Neural cell (in vitro differentiated cells): Measurements from ENCODE around the gene DENND10. TPM values are rescaled to one million over a fixed set of nuclear protein-coding genes. Genes with fewer than 3 reads are reported as not detected.
"Not testable (repeated sequence)": the region's sequence is repeated elsewhere in the genome, so short reads cannot be mapped to it uniquely, and the experiment has no call there.

Experiments used
- H2AFZ ChIP-seq: fragments of 200-600, 300-800 bp; sonication (generic), shearing (Covaris generic); 2 replicates; pipeline ENCODE4 v1.6.0; 2014; ENCODE audit warnings: low read depth, mild to moderate bottlenecking, antibody characterized with exemption, low read length, moderate library complexity
- H3F3A ChIP-seq: fragments of 200-600 bp; shearing (Covaris generic); 2 replicates; pipeline ENCODE4 v1.6.1; 2016; ENCODE audit warnings: mild to moderate bottlenecking, moderate library complexity, mixed read lengths, antibody characterized with exemption, low read length; ENCODE audit not compliant: insufficient read depth, poor library complexity, severe bottlenecking
- H3K27ac ChIP-seq: fragments of 200-600, 300-800 bp; sonication (generic), shearing (Covaris generic); 2 replicates; pipeline ENCODE4 v1.5.1; 2014; ENCODE audit warnings: mild to moderate bottlenecking, low read length, moderate library complexity
- H3K27me3 ChIP-seq: fragments of 300-800, 200-600 bp; sonication (generic), shearing (Covaris generic); 2 replicates; pipeline ENCODE4 v1.6.0; 2014; ENCODE audit warnings: mild to moderate bottlenecking, low read depth, low read length, moderate library complexity; ENCODE audit not compliant: insufficient read depth
- H3K36me3 ChIP-seq: fragments of 300-800, 200-600 bp; sonication (generic), shearing (Covaris generic); 2 replicates; pipeline ENCODE4 v1.5.1; 2014; ENCODE audit warnings: mild to moderate bottlenecking, antibody characterized with exemption, low read length, moderate library complexity; ENCODE audit not compliant: insufficient read depth
- H3K4me2 ChIP-seq: fragments of 300-800, 200-600 bp; sonication (generic), shearing (Covaris generic); 2 replicates; pipeline ENCODE4 v1.6.0; 2014; ENCODE audit warnings: mild to moderate bottlenecking, low read length
- H3K4me3 ChIP-seq: fragments of 300-800, 200-600 bp; sonication (generic), shearing (Covaris generic); 2 replicates; pipeline ENCODE4 v1.5.1; 2014; ENCODE audit warnings: mild to moderate bottlenecking, low read length, moderate library complexity
- H3K79me2 ChIP-seq: fragments of 200-600 bp; shearing (Covaris generic); replicated peaks from 2 replicates; pipeline ENCODE4 v1.6.0; 2014; ENCODE audit warnings: mild to moderate bottlenecking, low read length, moderate library complexity; ENCODE audit not compliant: insufficient read depth
- H3K9ac ChIP-seq: fragments of 300-800, 200-600 bp; sonication (generic), shearing (Covaris generic); 2 replicates; pipeline ENCODE4 v1.6.1; 2016; ENCODE audit warnings: mild to moderate bottlenecking, low read length, mixed read lengths
- H3K9me2 ChIP-seq: fragments of 200-600 bp; shearing (Covaris generic); 2 replicates; pipeline ENCODE4 v1.6.1; 2016; ENCODE audit warnings: mild to moderate bottlenecking, low read length, mixed read lengths; ENCODE audit not compliant: insufficient read depth
- H3K9me3 ChIP-seq: fragments of 200-600, 300-800 bp; sonication (generic), shearing (Covaris generic); 2 replicates; pipeline ENCODE4 v1.6.1; 2016; ENCODE audit warnings: mild to moderate bottlenecking, mixed run types, low read length, moderate library complexity, mixed read lengths
- H4K20me1 ChIP-seq: fragments of 200-600 bp; shearing (Covaris generic); 2 replicates; pipeline ENCODE4 v1.6.1; 2016; ENCODE audit warnings: mild to moderate bottlenecking, mixed run types; ENCODE audit not compliant: insufficient read depth
- CTCF ChIP-seq: fragments of 450-650 bp; IDR thresholded peaks from 2 replicates; pipeline ENCODE4 v1.5.1; 2014; ENCODE audit warnings: antibody characterized with exemption, mild to moderate bottlenecking, moderate library complexity; ENCODE audit not compliant: poor library complexity, severe bottlenecking
- EP300 ChIP-seq: fragments of 450-650 bp; conservative IDR thresholded peaks from 2 replicates; pipeline ENCODE4 v1.6.1; 2014; ENCODE audit warnings: antibody characterized with exemption, mild to moderate bottlenecking, moderate library complexity; ENCODE audit not compliant: poor library complexity, severe bottlenecking
- EZH2 ChIP-seq: fragments of 200-600, 300-800 bp; shearing (Covaris generic), sonication (generic); IDR thresholded peaks from 2 replicates; pipeline ENCODE4 v1.6.1; 2014; ENCODE audit warnings: antibody characterized with exemption, low read length, borderline replicate concordance, mild to moderate bottlenecking; ENCODE audit not compliant: insufficient read depth, poor library complexity, severe bottlenecking
- MXI1 ChIP-seq: fragments of 450-650 bp; conservative IDR thresholded peaks from 2 replicates; pipeline ENCODE4 v1.6.1; 2014; ENCODE audit warnings: antibody characterized with exemption, mild to moderate bottlenecking; ENCODE audit not compliant: poor library complexity, severe bottlenecking
- POLR2AphosphoS5 ChIP-seq: IDR thresholded peaks from 2 replicates; pipeline ENCODE4 v1.6.1; 2012
- RAD21 ChIP-seq: fragments of 450-650 bp; conservative IDR thresholded peaks from 2 replicates; pipeline ENCODE4 v1.6.1; 2014; ENCODE audit warnings: antibody characterized with exemption, mild to moderate bottlenecking, moderate library complexity
- REST ChIP-seq: IDR thresholded peaks from 2 replicates; pipeline ENCODE4 v1.6.1; 2012; ENCODE audit warnings: borderline replicate concordance
- SMC3 ChIP-seq: fragments of 450-650 bp; conservative IDR thresholded peaks from 2 replicates; pipeline ENCODE4 v1.6.1; 2014; ENCODE audit warnings: antibody characterized with exemption, mild to moderate bottlenecking, moderate library complexity; ENCODE audit not compliant: poor library complexity
- TAF1 ChIP-seq: IDR thresholded peaks from 2 replicates; pipeline ENCODE4 v1.6.1; 2012; ENCODE audit warnings: low read depth
- polyA plus RNA-seq: library from polyadenylated mRNA; depleted of rRNA; stranded (reverse); fragments of >200 nt; gene quantifications from 2 replicates; pipeline ENCODE4 v1.2.3, GENCODE V29; 2014

Gene DENND10
- polyA plus RNA-seq, 1 donor from 2014 or later, result 81.6 TPM

- Histone ChIP-seq H3K36me3 (peaks cover 13% of the 10 kb centered on the region), H4K20me1 (no peaks in the 10 kb centered on the region), H3K9ac (no peak overlapping the region), H3K27me3 (no peaks in the 10 kb centered on the region), H3K9me2 (no peaks in the 10 kb centered on the region), H3K9me3 (no peaks in the 10 kb centered on the region), H3K4me2 (no peak overlapping the region), H3F3A (no peaks in the 10 kb centered on the region), H3K79me2 (no peaks in the 10 kb centered on the region), H2AFZ (no peak overlapping the region), H3K4me3 (no peak overlapping the region), H3K27ac (no peak overlapping the region)
- TF ChIP-seq TAF1 (no peak), RAD21 (no peak)
Observed at GRCh38 chr10:119133949-119134348, 30.0 kb downstream of the DENND10 start.

GRCh38 chr10:119135513-119135881 is 31.6 kb downstream of the DENND10 start:
- Histone ChIP-seq H3K36me3 (peaks cover 13% of the 10 kb centered on the region), H3F3A (no peaks in the 10 kb centered on the region), H3K9me2 (no peaks in the 10 kb centered on the region), H3K9me3 (no peaks in the 10 kb centered on the region), H3K4me3 (no peak overlapping the region), H3K9ac (no peak overlapping the region), H3K4me2 (no peak overlapping the region), H3K27me3 (no peaks in the 10 kb centered on the region), H3K27ac (no peak overlapping the region), H2AFZ (no peak overlapping the region), H3K79me2 (no peaks in the 10 kb centered on the region), H4K20me1 (no peaks in the 10 kb centered on the region)
- TF ChIP-seq CTCF (no peak), SMC3 (no peak), EZH2 (no peak), EP300 (no peak), POLR2AphosphoS5 (no peak), REST (no peak)

GRCh38 chr10:119136084-119136483 is 32.2 kb downstream of the DENND10 start:
- H3F3A ChIP-seq, result no peaks in the 10 kb centered on the region
- H3K27me3 ChIP-seq, result no peaks in the 10 kb centered on the region
- no peak overlapping the region for H3K27ac ChIP-seq
- H3K4me3 ChIP-seq, result no peak overlapping the region
- TF ChIP-seq MXI1 (no peak), REST (no peak)
- no peak overlapping the region for H3K9ac ChIP-seq
- no peaks in the 10 kb centered on the region for H3K9me3 ChIP-seq
- H3K4me2 ChIP-seq, result no peak overlapping the region
- no peak overlapping the region for H2AFZ ChIP-seq
- peaks cover 13% of the 10 kb centered on the region for H3K36me3 ChIP-seq
- no peaks in the 10 kb centered on the region for H3K79me2 ChIP-seq
- H4K20me1 ChIP-seq, result no peaks in the 10 kb centered on the region
- H3K9me2 ChIP-seq, result no peaks in the 10 kb centered on the region

- H3K79me2 ChIP-seq, H4K20me1 ChIP-seq, H3F3A ChIP-seq, H3K36me3 ChIP-seq, H3K9me2 ChIP-seq, H3K27me3 ChIP-seq, H3K4me3 ChIP-seq, H3K27ac ChIP-seq, H3K9me3 ChIP-seq, H3K4me2 ChIP-seq, H3K9ac ChIP-seq, H2AFZ ChIP-seq: not testable (repeated sequence)
Observed at GRCh38 chr10:119137878-119138277, 34.0 kb downstream of the DENND10 start.
